Measurements from ENCODE around the gene GALNT17.

GALNT17 gene

DNA sequence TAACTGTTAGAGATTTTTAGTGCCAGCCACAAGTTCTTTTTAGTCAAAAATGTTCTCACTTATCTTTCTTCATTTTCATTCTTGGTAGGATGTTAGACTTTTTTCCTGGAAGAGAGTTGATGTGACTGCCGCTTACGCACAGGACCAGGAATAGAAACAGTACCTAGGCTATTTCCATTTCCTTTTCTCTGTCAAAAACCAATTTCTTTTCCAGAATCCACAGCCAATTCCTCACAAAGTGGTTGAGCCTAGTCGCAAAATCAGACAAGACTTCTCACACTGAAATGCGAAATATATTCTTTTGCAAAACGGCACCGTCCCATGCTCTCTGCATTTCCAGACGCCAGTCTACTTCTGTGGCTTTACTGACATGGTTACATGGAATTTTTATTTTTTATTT, 394.2 kb downstream of the GALNT17 start:
- TF ChIP-seq GATA2 (IDR thresholded peaks at IDR 0.05; ENCODE audit: low read depth, low read length) (no peak), GATA3 (IDR thresholded peaks at IDR 0.05; ENCODE audit: low read depth, low read length) (no peak)

DNA sequence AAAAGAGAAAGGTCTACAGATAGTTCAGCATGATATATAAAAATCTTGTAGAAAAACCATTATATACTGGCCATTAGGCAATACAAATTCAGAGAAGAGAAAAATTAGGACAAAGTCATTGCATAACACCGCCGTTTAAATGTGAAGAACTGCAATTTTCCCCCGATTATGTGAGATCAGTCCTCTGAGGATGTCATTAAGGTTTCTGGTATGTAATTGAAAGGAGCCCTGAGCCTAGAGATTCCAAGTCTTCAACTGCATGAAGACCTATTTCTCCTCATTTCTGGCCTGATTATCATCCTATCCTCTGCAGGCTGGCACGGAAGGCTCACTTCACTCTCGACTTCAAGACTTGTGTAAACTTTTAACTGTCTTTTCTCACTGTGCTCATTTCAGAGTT, 395.3 kb downstream of the GALNT17 start:
- no peak for TF ChIP-seq GATA2 (IDR thresholded peaks at IDR 0.05; ENCODE audit: low read depth, low read length)
- TF ChIP-seq GATA3 (IDR thresholded peaks at IDR 0.05; ENCODE audit: low read depth, low read length), result no peak

GRCh38 chr7:71535616-71536015, 403.7 kb downstream of the GALNT17 start:
- TF ChIP-seq GATA2 (IDR thresholded peaks at IDR 0.05; ENCODE audit: low read depth, low read length), result no peak
- TF ChIP-seq GATA3 (IDR thresholded peaks at IDR 0.05; ENCODE audit: low read depth, low read length), result no peak

DNA sequence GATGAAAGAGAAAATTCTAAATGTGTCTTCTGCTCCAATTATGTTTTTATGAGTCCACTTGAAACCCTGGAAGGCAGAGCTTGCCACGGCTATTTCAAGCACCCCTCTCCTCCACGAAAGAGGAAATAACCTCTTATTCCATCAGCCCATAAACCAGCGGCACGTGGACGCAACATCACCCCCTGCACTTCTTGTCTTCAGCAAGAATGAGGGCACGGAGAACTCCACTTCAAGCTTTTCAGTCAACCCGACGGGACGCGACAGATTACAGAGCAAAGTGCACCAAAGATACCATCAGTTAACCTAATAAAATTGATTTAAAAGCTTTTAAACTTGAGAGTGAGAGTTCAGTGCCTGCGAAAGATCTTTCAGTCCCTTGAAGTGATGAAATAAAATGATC, 406.3 kb downstream of the GALNT17 start:
- TF ChIP-seq GATA2 (IDR thresholded peaks at IDR 0.05; ENCODE audit: low read depth, low read length) (no peak), GATA3 (IDR thresholded peaks at IDR 0.05; ENCODE audit: low read depth, low read length) (no peak)

DNA sequence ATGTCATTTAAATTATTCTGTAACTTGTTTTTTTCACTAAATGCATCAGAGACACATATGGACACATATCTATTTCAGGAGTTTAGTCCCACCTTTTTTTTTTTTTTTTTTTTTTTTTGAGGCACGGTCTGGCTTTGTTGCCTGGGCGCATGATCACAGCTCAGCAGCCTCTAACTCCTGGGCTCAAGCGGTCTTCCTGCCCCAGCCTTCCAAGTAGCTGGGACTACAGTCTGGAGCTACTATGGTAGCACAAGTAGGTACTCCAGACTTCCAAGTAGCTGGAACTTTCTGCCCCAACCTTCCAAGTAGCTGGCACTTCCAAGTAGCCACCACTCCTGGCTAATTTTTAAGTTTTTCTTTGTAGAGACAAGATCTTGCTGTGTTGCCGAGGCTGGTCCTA, 407.7 kb downstream of the GALNT17 start:
- no peak for TF ChIP-seq GATA2 (IDR thresholded peaks at IDR 0.05; ENCODE audit: low read depth, low read length)
- TF ChIP-seq GATA3 (IDR thresholded peaks at IDR 0.05; ENCODE audit: low read depth, low read length), result no peak

- TF ChIP-seq GATA2 (IDR thresholded peaks at IDR 0.05; ENCODE audit: low read depth, low read length), result no peak
Measured at GRCh38 chr7:71541707-71542353, 409.9 kb downstream of the GALNT17 start.

- no peak for TF ChIP-seq GATA3 (IDR thresholded peaks at IDR 0.05; ENCODE audit: low read depth, low read length)
- TF ChIP-seq GATA2 (IDR thresholded peaks at IDR 0.05; ENCODE audit: low read depth, low read length), result no peak
Measured at GRCh38 chr7:71543396-71543795, 411.5 kb downstream of the GALNT17 start.

DNA sequence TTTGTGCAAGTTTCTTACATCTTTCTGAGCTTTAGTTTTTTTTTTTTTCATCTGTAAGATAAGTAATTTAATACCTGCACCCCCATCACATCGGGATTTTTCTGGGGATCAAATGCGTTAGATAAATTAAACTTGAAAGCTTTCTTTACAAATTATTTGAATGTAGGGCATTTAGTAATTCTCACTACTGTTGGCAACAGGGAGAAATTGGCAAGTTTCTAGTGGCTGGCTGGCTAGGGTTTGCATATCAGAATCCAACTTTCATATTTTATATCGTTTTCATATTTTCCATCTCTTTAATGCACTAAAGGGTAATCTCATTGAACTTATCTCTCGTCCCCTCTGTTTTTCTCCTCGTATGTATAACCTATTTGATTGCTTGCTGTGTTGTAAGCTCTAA, 412.9 kb downstream of the GALNT17 start:
- TF ChIP-seq GATA2 (IDR thresholded peaks at IDR 0.05; ENCODE audit: low read depth, low read length) (no peak), GATA3 (IDR thresholded peaks at IDR 0.05; ENCODE audit: low read depth, low read length) (no peak)

DNA sequence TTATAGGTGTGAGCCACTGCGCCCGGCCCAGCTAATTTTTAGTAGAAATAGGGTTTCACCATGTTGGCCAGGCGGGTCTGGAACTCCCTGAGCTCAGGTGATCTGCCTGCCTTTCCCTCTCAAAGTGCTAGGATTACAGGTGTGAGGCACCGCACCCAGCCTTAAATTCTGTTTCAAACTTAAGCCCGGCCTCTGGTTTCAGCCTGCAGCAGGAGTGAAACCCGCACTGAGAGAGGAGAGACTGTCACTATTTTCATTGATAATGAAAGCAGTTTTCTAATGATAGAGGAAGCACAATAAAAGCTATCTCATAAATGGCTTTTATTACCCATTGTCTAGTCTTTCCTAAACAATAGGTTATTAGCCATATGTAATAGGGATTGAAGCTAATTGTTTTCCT, 415.5 kb downstream of the GALNT17 start:
- TF ChIP-seq GATA3 (IDR thresholded peaks at IDR 0.05; ENCODE audit: low read depth, low read length), result no peak
- no peak for TF ChIP-seq GATA2 (IDR thresholded peaks at IDR 0.05; ENCODE audit: low read depth, low read length)

DNA sequence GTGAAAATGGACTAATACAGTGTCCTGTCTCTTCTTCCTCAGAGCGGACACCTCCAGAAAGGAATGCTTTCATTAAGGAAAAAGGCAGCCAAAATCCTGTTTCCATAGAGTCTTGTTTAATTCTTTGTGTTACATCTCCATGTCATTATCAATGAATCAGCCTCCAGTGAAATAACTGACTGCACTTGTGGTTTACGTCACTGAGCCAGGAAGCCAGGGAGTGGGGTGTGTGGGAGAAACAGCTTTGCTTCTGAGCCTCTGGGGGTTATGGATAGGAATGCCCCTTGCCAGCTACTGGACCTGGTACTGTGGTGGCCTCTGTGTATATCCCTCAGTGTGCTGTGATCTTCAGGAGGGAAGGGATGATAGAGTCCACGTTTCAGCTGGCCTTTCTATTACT, 416.8 kb downstream of the GALNT17 start:
- TF ChIP-seq GATA2 (IDR thresholded peaks at IDR 0.05; ENCODE audit: low read depth, low read length) (no peak), GATA3 (IDR thresholded peaks at IDR 0.05; ENCODE audit: low read depth, low read length) (no peak)

GRCh38 chr7:71553306-71553705, 421.4 kb downstream of the GALNT17 start:
- TF ChIP-seq GATA3 (IDR thresholded peaks at IDR 0.05; ENCODE audit: low read depth, low read length), result no peak
- no peak for TF ChIP-seq GATA2 (IDR thresholded peaks at IDR 0.05; ENCODE audit: low read depth, low read length)

DNA sequence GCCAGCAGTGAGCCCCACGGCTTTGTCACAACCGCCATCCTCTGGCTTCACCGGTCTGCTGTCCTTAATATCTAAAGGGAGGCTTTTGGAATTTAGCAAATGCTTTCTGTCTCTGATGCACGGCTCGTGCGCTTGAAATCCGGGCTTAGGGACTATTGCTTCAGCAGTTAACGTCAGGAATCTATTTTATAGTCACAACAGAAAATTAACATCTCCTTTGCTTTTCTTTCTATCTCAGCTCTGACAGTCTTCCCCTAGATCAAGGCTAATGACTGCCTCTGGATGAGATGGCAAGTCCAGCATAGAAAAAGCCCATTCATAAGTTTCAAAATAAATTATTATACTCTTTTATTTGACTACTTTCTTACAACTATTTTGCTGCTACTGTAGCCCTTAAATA, 423.8 kb downstream of the GALNT17 start:
- TF ChIP-seq GATA2 (IDR thresholded peaks at IDR 0.05; ENCODE audit: low read depth, low read length) (no peak), GATA3 (IDR thresholded peaks at IDR 0.05; ENCODE audit: low read depth, low read length) (no peak)

DNA sequence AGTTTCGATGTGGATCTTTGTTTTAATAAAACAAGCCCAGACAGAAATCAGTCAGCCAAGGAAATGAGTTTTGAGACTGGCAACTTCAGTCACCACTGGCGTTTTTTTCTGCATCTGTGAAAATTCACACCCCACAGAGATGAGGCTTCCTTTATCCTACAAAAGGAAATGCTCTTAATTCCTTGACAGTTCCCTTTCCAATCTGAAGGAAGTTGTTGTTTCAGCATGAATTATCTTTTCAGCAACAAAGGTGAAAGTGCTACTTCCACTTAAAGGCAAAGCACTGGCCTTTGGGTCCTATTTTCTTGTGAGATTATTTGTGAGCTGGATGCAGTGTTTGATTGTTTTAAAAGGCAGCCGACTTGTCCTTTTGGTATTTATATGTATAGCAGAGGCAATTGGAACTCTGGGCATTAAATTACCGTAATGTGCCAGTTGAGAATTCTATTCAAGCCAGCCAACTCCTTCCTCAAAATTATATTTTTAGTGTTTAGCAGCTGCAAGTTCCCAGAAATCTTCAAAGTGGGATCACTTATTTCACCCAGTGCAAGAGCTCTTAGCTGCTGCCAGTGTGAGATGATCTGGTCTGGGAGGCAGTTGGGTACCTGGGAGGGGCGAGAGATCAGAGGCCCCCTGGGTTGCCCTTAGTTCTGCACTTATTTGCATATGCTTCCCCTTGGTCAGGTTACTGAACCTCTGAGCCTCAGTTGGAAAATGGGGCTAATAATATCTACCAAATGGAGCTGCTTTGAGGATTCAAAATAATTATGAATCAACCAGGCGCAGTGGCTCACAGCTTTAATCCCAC, 427.1 kb downstream of the GALNT17 start:
- no peak for TF ChIP-seq GATA3 (IDR thresholded peaks at IDR 0.05; ENCODE audit: low read depth, low read length)
- TF ChIP-seq GATA2 (IDR thresholded peaks at IDR 0.05; ENCODE audit: low read depth, low read length), result no peak

GRCh38 chr7:71560354-71560995, 428.5 kb downstream of the GALNT17 start:
- TF ChIP-seq GATA3 (IDR thresholded peaks at IDR 0.05; ENCODE audit: low read depth, low read length) (no peak), GATA2 (IDR thresholded peaks at IDR 0.05; ENCODE audit: low read depth, low read length) (no peak)

DNA sequence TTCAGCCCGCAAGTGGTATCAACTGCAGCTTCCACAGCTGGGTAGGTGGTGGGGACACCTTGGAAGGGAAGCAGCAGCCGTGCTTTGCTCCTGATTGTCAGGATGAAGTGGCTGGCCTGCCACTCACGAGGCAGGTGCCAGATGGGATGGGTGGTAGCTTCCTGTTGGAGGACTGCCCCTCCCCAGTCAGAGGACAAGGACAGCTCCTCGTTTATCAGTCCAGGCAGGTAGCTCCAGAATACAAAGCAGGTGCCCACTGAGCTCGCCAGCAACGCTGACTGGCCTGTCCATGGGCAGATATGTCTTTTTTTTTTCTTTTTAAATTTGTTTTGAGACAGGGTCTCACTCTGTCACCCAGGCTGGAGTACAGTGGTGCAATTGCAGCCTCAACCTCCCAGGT, 431.3 kb downstream of the GALNT17 start:
- TF ChIP-seq GATA2 (IDR thresholded peaks at IDR 0.05; ENCODE audit: low read depth, low read length) (no peak), GATA3 (IDR thresholded peaks at IDR 0.05; ENCODE audit: low read depth, low read length) (no peak)

Data from SH-SY5Y (cell line).